K562 (cell line): ENCODE measurements around the gene MEFV. TPM values are rescaled to one million over a fixed set of nuclear protein-coding genes. Genes with fewer than 3 reads are reported as not detected.

Experiments used
- ATAC-seq: fragments of 200-7000 bp; cut with Tn5 transposase; 3 replicates; pipeline ENCODE4 v1.9.1; 2020; ENCODE audit warnings: moderate library complexity
- BruUV-seq: library from RNA; stranded (reverse); fragments of 400-500 nt; replicated peaks from 2 replicates; lab custom pipeline; 2021; lab: Mats Ljungman, UMichigan
- CTCF ChIA-PET: fragments of 300-600 bp; formaldehyde crosslinking; extraction: SDS; loops from one replicate; lab custom pipeline; 2021; ENCODE audit warnings: low intra/inter-chr PET ratio; lab: Yijun Ruan, JAX
- POLR2A ChIA-PET: fragments of 300-600, 350-650 bp; sonication (Branson Sonifier 250); formaldehyde crosslinking; extraction: SDS; loops from one replicate; lab custom pipeline; 2021; ENCODE audit warnings: antibody characterized with exemption, inconsistent platforms; lab: Yijun Ruan, JAX
- DNase-seq, 4 experiments: peaks; one replicate each; pipeline versions ENCODE4 v3.0.0 to v3.0.0-alpha.2; 2011 to 2018; ENCODE audit warnings: low spot score in 3 of 4, mixed read lengths in 3 of 4; ENCODE audit errors: extremely low read depth in 1 of 4
- FAIRE-seq: peaks from 2 replicates; lab custom pipeline; 2011; peaks lifted over from hg19 to GRCh38; lab: Jason Lieb, UNC
- H2AFZ ChIP-seq: 2 replicates; pipeline ENCODE4 v1.6.0; 2011; ENCODE audit warnings: low read depth, low read length, control low read depth, inconsistent platforms
- H3K27ac ChIP-seq: fragments of 200-600 bp; 3 replicates; pipeline ENCODE4 v1.8.0; 2011; ENCODE audit warnings: low read depth, mild to moderate bottlenecking, control low read depth, inconsistent platforms, low read length, moderate library complexity, mixed read lengths; ENCODE audit errors: extremely low read depth
- H3K27me3 ChIP-seq, 2 experiments: fragments of 300-600 bp in 1 of 2; 2 replicates in 1 of 2; 3 replicates in 1 of 2; pipeline versions ENCODE4 v1.6.0 to v1.8.0; 2011; ENCODE audit warnings: inconsistent platforms in 2 of 2, low read length in 2 of 2, mild to moderate bottlenecking in 1 of 2, mixed read lengths in 1 of 2, moderate library complexity in 1 of 2; ENCODE audit not compliant: control insufficient read depth in 2 of 2, insufficient read depth in 2 of 2
- H3K36me3 ChIP-seq: fragments of 300-600 bp; 3 replicates; pipeline ENCODE4 v1.8.0; 2011; ENCODE audit warnings: mild to moderate bottlenecking, low read length, inconsistent platforms; ENCODE audit not compliant: control insufficient read depth, insufficient read depth
- H3K4me1 ChIP-seq, 2 experiments: fragments of 200-600 bp in 1 of 2; replicated peaks in 1 of 2; 2 replicates in 1 of 2; 3 replicates in 1 of 2; pipeline versions ENCODE4 v1.5.1 to v1.8.0; 2011; ENCODE audit warnings: inconsistent platforms in 2 of 2, low read length in 2 of 2, mild to moderate bottlenecking in 1 of 2, mixed read lengths in 1 of 2, moderate library complexity in 1 of 2; ENCODE audit not compliant: control insufficient read depth in 2 of 2, insufficient read depth in 2 of 2
- H3K4me2 ChIP-seq: 2 replicates; pipeline ENCODE4 v1.6.1; 2011; ENCODE audit warnings: low read length, control low read depth, inconsistent platforms, mixed read lengths; ENCODE audit not compliant: insufficient read depth
- H3K4me3 ChIP-seq: fragments of 200-600 bp; sonication (generic), shearing (Covaris generic); 2 replicates; pipeline ENCODE4 v1.5.1; 2016; ENCODE audit warnings: control low read depth, inconsistent platforms
- H3K79me2 ChIP-seq: fragments of 200-600 bp; 3 replicates; pipeline ENCODE4 v1.8.0; 2011; ENCODE audit warnings: low read length, inconsistent platforms; ENCODE audit not compliant: control insufficient read depth, insufficient read depth
- H3K9ac ChIP-seq, 2 experiments: 2 replicates each; pipeline versions ENCODE4 v1.6.0 to v1.6.1; 2011; ENCODE audit warnings: low read depth in 2 of 2, low read length in 2 of 2, control low read depth in 1 of 2, inconsistent platforms in 1 of 2, mild to moderate bottlenecking in 1 of 2, mixed read lengths in 1 of 2; ENCODE audit not compliant: insufficient read depth in 1 of 2
- H3K9me1 ChIP-seq: one replicate; pipeline ENCODE4 v1.6.0; 2011; ENCODE audit warnings: inconsistent platforms, mild to moderate bottlenecking, low read length, moderate library complexity; ENCODE audit not compliant: control insufficient read depth, insufficient read depth
- H3K9me3 ChIP-seq: replicated peaks from 2 replicates; pipeline ENCODE4 v1.5.1; 2011; ENCODE audit warnings: low read depth, low read length, inconsistent platforms; ENCODE audit not compliant: control insufficient read depth, insufficient read depth
- H4K20me1 ChIP-seq: replicated peaks from 2 replicates; pipeline ENCODE4 v1.6.1; 2011; ENCODE audit warnings: low read length, inconsistent platforms, mixed read lengths; ENCODE audit not compliant: control insufficient read depth, insufficient read depth
- ARID2 ChIP-seq: fragments of 450-650 bp; IDR thresholded peaks from 2 replicates; pipeline ENCODE4 v1.6.1; 2017; ENCODE audit warnings: antibody characterized with exemption, mild to moderate bottlenecking
- ARID3A ChIP-seq: IDR thresholded peaks from 2 replicates; pipeline ENCODE4 v1.6.1; 2012; ENCODE audit warnings: low read depth, low read length, improper control_type of control experiment, borderline replicate concordance
- ELK1 ChIP-seq: sonication (generic); formaldehyde crosslinking; IDR thresholded peaks from 2 replicates; pipeline ENCODE4 v1.8.1; 2022; ENCODE audit warnings: missing genetic modification reagents
- GABPA ChIP-seq: fragments of 200-800 bp; sonication (Bioruptor generic); conservative IDR thresholded peaks from 2 replicates; pipeline ENCODE4 v1.6.1; 2016; ENCODE audit warnings: low read depth, missing genetic modification characterization, missing compliant biosample characterization
- LCOR ChIP-seq: sonication (generic); formaldehyde crosslinking; IDR thresholded peaks from 2 replicates; pipeline ENCODE4 v1.8.0; 2022; ENCODE audit warnings: mild to moderate bottlenecking, missing genetic modification reagents
- NFIX ChIP-seq: fragments of 250-450 bp; sonication (Bioruptor Pico); IDR thresholded peaks from 2 replicates; pipeline ENCODE4 v1.4.0; 2020; ENCODE audit warnings: low read depth, mild to moderate bottlenecking, moderate library complexity
- PHB ChIP-seq: fragments of 250-450 bp; sonication (Bioruptor Pico); IDR thresholded peaks from 2 replicates; pipeline ENCODE4 v1.5.0; 2021
- PHF21A ChIP-seq: fragments of 450-650 bp; IDR thresholded peaks from 2 replicates; pipeline ENCODE4 v1.6.1; 2017; ENCODE audit warnings: low read depth, borderline replicate concordance
- PML ChIP-seq: IDR thresholded peaks from 2 replicates; pipeline ENCODE4 v1.6.1; 2012; ENCODE audit warnings: low read length, inconsistent platforms
- SRSF1 ChIP-seq: fragments of 200-400 bp; formaldehyde crosslinking; IDR thresholded peaks from 2 replicates; pipeline ENCODE4 v1.6.1; 2017; ENCODE audit warnings: mild to moderate bottlenecking, low read depth, low read length, moderate library complexity
- STAT5A ChIP-seq: IDR thresholded peaks from 2 replicates; pipeline ENCODE4 v1.6.1; 2012; ENCODE audit warnings: low read length, inconsistent platforms, borderline replicate concordance
- TSC22D4 ChIP-seq: fragments of 450-650 bp; IDR thresholded peaks from 2 replicates; pipeline ENCODE4 v1.6.1; 2016; ENCODE audit warnings: missing genetic modification characterization, missing biosample characterization, control low read depth
- ZNF174 ChIP-seq: fragments of 250-450 bp; sonication (Bioruptor Pico); IDR thresholded peaks from 2 replicates; pipeline ENCODE4 v1.4.0; 2020; ENCODE audit warnings: mild to moderate bottlenecking
- ZNF184 ChIP-seq: sonication (generic); formaldehyde crosslinking; IDR thresholded peaks from 2 replicates; pipeline ENCODE4 v1.5.0; 2020; ENCODE audit warnings: missing genetic modification reagents
- WGBS: fragments of 100-300 bp; shearing (Covaris generic); methylation state at CpG from one replicate; pipeline ENCODE4 v1.1.6; 2016; ENCODE audit warnings: low coverage, mixed read lengths; ENCODE audit not compliant: insufficient coverage; ENCODE audit errors: missing lambda C conversion rate; 5-methylcytosine and 5-hydroxymethylcytosine counted together
- in situ Hi-C: fragments of 300-500 bp; cut with MboI; formaldehyde crosslinking; loops from 4 replicates; pipeline ENCODE4 v1.15.0; 2018; ENCODE audit warnings: inconsistent platforms, mixed read lengths
- intact Hi-C: fragments of 100-400 bp; cut with micrococcal nuclease; formaldehyde crosslinking; loops from 2 replicates; pipeline ENCODE4 v1.14.2; 2022
- polyA plus RNA-seq, 8 experiments: library from polyadenylated mRNA; depleted of rRNA in 4 of 8; stranded (reverse) in 5 of 8; unstranded in 3 of 8; fragments of >200 nt; fragmentation: Nextera tagmentation in 2 of 8; fragmentation: Illumina TruSeq in 1 of 8; extraction: Ambion mirVana in 2 of 8; extraction: Trizol in 1 of 8; gene quantifications; 2 replicates each; pipeline versions ENCODE4 v1.2.1 to v1.2.3, GENCODE V29; 2011 to 2014; ENCODE audit warnings: inconsistent platforms in 1 of 8, missing spikeins in 1 of 8
- total RNA-seq, 7 experiments: library from RNA; depleted of rRNA in 6 of 7; stranded (reverse); fragments of >200 nt in 6 of 7; fragmentation: Illumina TruSeq in 2 of 7; extraction: Trizol in 2 of 7; gene quantifications; 2 replicates each; pipeline versions ENCODE4 v1.2.1 to v1.2.3, GENCODE V29; 2011 to 2021; ENCODE audit warnings: low replicate concordance in 1 of 7
- TF ChIP-seq, protein P1 (sequence below): fragments of 250-450 bp; sonication (Bioruptor Pico); IDR thresholded peaks from 2 replicates; pipeline ENCODE4 v1.8.0; 2022; ENCODE audit warnings: inconsistent platforms

The MEFV gene
- total and polyA plus RNA-seq, 9 of the 15 experiments (the other 6 are each of a cell fraction or from before 2014, with no cell fraction given): 0.14 TPM; not detected in 8

DNA sequence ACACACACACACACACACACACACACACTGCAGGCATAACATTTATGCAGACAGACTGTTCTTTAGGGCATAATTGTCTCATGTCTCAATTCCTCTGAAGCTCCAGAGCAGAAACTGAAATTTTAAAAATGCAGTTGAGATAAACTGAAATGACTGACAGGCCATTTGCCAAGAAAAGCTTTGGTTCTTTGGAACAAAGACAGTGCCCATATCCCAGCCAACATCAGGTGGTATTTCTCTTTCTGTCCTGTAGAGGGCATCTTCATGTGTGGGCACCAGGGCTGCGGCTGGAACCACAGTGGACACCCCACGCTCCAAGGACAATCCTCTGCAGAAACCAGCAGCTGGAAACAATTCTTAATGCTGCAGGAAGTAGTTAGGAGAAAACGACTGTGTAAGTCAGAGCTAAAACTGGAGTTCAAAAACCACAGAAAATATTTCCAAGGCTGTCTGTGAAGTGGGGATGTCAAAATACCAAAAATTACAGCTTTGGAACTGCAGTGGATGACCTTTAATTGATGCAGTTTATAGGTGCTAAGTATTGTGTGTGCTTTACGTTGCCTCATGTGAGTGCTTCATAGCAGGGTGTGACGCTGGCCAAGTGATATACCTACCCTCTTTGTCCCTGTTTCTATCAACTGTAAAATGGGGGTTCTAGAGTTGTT lies 10.6 kb upstream of the MEFV start (continued):
- no peak for TF ChIP-seq ARID3A
- TF ChIP-seq ZNF184: no peak

GRCh38 chr16:3264137-3265036 lies 8.0 kb upstream of the MEFV start:
- Histone ChIP-seq H2AFZ (peak overlapping the region; percentile 82), H3K27me3 (peaks cover under 1 to 2% of the 10 kb centered on the region in 2 experiments; a peak in 2 of 5 replicates), H3K36me3 (no peaks in the 10 kb centered on the region), H3K9me1 (no peaks in the 10 kb centered on the region), H3K4me3 (peak overlapping the region; percentile 65), H3K79me2 (no peaks in the 10 kb centered on the region), H4K20me1 (no peaks in the 10 kb centered on the region), H3K4me2 (peak overlapping the region; percentile 83), H3K9ac (peak overlapping the region; percentile 62 to 95), H3K4me1 (peaks cover 4 to 21% of the 10 kb centered on the region in 2 experiments; a peak in 4 of 5 replicates), H3K27ac (peak overlapping the region; percentile 75), H3K9me3 (peaks cover 11% of the 10 kb centered on the region)
- intact Hi-C loops: loop anchor here (2.0 to 10.0 kb wide), 3 partner anchors 18 to 238 kb away; partner anchors contain the start of genes CLUAP1 and ZNF263
- BruUV-seq: TSS peak; percentile 68
- CTCF ChIA-PET: interaction anchor here (0.6 kb wide), 1 partner anchor 237 kb away, joined by 4 read pairs; no protein-coding TSS in a partner anchor
- in situ Hi-C loops: no loop called here
- peak; percentile 85 for FAIRE-seq
- ATAC-seq: peak; percentile 97
- peak; percentile 97 to 98 (median 97) for DNase-seq
- POLR2A ChIA-PET: interaction anchor here (0.6 to 2.7 kb wide), 10 partner anchors 8 to 1007 kb away, joined by 3 to 12 read pairs (median 4); partner anchors contain the start of gene MEFV
- WGBS: 4% methylated on average over 57 of the region's 77 CpGs
- TF ChIP-seq ZNF174 (CRISPR knock-in tag): no peak
- TF ChIP-seq SRSF1: no peak
- TF ChIP-seq STAT5A: no peak
- 0 out of 2 replicates have a peak, but pooled peaks have one; percentile 51 for TF ChIP-seq PHF21A
- no peak; the same call in 1 of the 2 replicates for TF ChIP-seq GABPA (tag)
- TF ChIP-seq NFIX (CRISPR knock-in tag): no peak
- TF ChIP-seq PHB (CRISPR knock-in tag): no peak
- no peak for TF ChIP-seq ARID2
- no peak for TF ChIP-seq TSC22D4 (tag)
- TF ChIP-seq, protein P1, sequence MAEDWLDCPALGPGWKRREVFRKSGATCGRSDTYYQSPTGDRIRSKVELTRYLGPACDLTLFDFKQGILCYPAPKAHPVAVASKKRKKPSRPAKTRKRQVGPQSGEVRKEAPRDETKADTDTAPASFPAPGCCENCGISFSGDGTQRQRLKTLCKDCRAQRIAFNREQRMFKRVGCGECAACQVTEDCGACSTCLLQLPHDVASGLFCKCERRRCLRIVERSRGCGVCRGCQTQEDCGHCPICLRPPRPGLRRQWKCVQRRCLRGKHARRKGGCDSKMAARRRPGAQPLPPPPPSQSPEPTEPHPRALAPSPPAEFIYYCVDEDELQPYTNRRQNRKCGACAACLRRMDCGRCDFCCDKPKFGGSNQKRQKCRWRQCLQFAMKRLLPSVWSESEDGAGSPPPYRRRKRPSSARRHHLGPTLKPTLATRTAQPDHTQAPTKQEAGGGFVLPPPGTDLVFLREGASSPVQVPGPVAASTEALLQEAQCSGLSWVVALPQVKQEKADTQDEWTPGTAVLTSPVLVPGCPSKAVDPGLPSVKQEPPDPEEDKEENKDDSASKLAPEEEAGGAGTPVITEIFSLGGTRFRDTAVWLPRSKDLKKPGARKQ (CRISPR knock-in tag): no peak
- no peak for TF ChIP-seq ELK1 (CRISPR knock-in tag)
- TF ChIP-seq PML: no peak
- peak; percentile 84 for TF ChIP-seq LCOR (CRISPR knock-in tag)
